Activated CD8-positive, alpha-beta memory T cell treated with anti-CD3 and anti-CD28 coated beads, Interleukin-2, amount 50 U/mL, for 4 hours (primary cell): ENCODE results near the gene PRELID1.
"Not testable (repeated sequence)": the region's sequence is repeated elsewhere in the genome, so short reads cannot be mapped to it uniquely, and the experiment has no call there.

Source experiments
- DNase-seq: peaks from one replicate; pipeline ENCODE4 v3.0.0-alpha.2; 2020

Gene PRELID1

DNA sequence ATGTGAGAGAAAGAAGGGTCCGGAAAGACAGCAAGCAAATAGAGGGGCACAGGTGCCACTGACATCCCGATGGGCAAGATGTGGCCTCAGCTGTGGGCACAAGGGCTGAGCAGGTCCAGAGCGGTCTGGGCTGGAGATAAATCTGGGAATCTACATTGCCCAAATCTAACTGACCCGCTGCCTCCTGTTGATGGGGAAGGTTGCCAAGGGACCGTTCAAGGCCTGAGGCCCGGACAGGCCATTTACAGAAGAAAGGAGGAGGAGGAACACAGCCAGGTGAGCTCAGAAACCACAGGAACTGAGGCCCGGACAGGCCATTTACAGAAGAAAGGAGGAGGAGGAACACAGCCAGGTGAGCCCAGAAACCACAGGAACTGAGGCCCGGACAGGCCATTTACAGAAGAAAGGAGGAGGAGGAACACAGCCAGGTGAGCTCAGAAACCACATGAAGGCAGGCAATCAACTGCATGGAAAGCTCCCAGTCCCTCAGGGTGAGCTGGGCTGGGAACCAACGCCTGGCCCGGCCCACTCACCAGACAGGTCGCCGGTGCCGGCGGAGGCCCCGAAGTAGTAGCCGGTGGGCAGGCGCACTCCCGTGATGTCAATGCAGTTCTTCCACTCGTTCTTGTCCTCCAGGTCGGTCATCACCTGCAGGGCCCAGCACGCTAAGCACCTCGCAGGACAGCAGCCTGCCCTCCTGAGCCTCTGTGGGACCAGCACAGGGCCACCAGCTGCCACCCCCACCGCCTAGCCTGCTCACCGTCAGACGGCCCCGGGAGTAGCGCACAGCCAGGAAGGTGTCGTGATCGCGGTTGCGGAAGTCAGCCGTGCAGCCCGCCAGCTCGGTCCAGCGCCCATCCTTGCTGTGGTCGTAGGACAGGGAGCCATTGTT is 33.2 kb downstream of the PRELID1 start:
- no peak for DNase-seq

DNA sequence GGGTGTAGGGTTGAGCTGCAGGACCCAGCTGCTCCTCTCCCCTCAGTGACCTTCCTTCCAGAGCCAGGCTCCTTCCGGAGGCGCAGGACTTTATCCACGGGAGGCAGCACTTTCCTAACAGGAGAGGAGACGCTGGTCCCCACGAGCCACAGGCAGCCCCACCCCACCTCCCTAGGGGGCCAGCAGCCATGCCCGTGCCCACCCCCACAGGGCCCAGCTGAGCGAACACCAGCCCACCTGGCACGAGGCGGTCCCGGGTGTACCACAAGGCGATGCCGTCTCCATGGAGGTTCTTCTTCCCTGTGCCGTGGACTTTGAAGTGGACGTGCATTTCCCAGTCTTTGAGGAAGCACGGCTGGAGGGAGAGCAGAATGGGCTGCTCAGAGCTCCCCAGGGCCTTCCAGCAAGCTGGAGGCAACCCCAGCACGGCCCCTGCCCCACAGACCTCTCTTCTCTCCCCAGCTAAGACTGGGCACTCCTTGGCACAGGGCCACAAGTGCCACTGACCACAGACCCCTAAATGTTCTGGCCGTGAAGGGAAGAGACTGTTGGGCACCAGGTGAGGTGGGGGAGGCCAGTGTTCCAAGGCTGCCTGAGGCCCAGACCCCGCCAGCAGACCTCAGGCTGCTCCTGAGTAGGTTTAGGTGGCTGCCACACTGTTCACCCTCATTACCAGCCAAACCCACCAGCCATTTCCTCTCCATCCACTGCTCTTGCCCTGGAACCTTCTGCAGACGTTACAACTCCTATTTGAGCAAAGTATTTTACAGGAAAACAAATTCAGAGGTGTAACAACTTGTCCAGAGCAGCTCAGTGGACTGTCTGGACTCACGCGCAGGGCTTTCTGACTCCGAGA is 34.9 kb downstream of the PRELID1 start:
- no peak for DNase-seq

DNA sequence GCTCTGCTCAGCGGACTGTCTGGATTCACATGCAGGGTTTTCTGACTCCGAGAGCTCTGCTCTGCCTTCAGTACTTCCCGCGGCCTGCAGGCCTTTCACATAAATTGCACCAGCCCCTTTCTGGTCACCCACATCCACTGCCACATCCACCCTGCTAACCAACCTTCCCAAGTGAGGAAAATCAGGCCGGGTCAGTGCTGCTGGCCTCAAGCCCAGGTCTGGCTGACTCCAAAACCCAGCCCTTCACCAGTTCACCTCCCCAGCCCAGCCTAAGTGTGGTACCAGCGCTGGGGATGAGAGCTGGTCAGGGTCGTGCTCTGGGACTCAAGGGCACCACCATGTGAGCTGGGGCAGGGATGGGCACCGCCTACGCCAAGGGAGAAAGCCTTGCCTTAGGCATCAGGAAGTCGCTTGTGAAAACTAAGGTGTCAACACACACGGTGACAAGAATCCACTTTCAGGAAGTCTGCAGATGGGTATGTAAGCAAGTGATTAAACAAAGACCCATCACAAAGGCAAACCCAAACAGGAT is 35.6 kb downstream of the PRELID1 start:
- no peak for DNase-seq

- not testable (repeated sequence) for DNase-seq
Measured at GRCh38 chr5:177343000-177343399, 39.4 kb downstream of the PRELID1 start.

DNA sequence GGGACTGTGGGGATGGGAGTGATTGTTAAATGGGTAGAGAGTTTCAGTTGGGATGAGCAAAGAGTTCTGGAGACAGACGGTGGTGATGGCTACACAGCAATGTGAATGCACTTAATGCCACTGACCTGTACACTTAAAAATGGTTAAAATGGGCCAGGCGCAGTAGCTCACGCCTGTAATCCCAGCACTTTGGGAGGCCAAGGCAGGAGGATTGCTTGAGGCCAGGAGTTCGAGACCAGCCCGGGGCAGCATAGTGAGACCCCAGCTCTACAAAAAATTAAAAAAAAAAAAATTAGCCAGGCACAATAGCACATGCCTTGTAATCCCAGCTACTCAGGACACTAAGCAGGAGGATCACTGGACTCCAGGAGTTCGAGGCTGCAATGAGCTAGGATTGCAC is 40.2 kb downstream of the PRELID1 start:
- no peak for DNase-seq

DNA sequence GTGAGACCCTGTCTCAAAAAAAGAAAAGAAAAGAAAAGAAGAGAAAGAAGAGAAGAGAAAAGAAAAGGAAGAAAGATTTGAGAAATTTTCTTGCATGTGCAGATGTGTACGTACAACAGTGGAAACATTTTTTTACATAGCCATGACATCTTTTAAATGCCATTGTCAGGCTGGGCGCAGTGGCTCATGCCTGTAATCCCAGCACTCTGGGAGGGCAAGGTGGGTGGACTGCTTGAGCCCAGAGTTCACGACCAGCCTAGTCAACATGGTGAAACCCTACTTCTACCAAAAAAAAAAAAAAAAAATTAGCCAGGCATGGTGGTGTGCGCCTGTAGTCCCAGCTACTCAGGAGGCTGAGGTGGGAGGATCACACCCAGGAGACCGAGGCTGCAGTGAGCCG is 41.3 kb downstream of the PRELID1 start:
- DNase-seq: no peak

DNA sequence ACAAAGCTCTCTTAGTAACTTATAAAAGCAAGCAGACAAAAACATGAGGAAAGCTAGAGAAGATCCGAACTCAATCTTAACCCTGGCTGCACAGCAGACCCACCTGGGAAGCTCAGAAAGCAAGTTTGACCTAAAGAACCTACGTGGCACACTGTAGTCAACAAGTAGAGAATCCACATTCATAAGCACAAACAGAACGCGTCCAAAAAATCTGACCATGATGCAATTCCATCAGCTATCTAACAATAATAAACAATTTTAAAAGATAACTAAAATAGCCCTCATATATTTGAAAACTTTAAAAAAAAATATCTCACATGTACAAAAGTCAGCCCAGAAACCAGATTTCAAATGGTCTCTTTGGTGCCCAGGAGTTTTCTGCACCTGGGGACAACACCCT is 43.2 kb downstream of the PRELID1 start:
- DNase-seq: no peak

- no peak for DNase-seq
Measured at GRCh38 chr5:177347699-177348098, 44.1 kb downstream of the PRELID1 start.

- DNase-seq: no peak
Measured at GRCh38 chr5:177349362-177349647, 45.7 kb downstream of the PRELID1 start.

- no peak for DNase-seq
Measured at GRCh38 chr5:177349762-177350161, 46.2 kb downstream of the PRELID1 start.

DNA sequence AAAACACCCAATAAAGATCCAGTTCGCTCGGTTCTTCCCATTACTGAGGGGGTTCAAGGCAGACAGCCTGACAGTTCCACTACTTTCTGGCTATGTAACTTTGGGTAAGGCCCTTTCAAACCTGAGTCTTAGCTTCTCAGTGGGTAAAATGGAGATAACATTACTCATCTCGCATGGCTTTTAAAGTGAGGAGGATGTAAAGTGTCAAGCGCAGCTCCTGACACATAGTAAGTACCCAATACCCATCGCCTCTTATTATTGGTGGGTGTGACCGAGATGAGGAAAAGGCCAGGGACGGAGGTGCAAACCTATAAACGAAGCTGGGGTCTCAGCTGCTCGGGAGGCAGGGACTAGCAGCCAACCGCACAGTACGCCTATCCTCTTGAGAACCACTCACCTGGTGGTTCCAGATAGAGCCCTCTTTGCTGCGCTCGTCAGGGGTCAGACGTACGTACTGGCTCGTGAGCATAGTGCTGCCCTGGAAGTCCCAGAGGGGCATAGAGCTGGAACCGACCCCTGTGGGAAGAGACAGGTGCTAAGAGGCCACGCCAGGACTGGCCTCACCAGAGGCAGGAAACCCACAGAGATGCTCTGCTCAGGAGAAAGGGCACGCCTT is 47.3 kb downstream of the PRELID1 start:
- DNase-seq: no peak

- DNase-seq: peak; percentile 84
Measured at GRCh38 chr5:177351392-177352329, 48.1 kb downstream of the PRELID1 start, which contains the start of gene LMAN2. LMAN2 (minus strand) TSS chr5:177351668; CDS start chr5:177351647, 21 bp downstream.

GRCh38 chr5:177353093-177353492 is 49.5 kb downstream of the PRELID1 start:
- no peak for DNase-seq

GRCh38 chr5:177354256-177354655 is 50.7 kb downstream of the PRELID1 start:
- no peak for DNase-seq

GRCh38 chr5:177354711-177355110 is 51.1 kb downstream of the PRELID1 start:
- no peak for DNase-seq

DNA sequence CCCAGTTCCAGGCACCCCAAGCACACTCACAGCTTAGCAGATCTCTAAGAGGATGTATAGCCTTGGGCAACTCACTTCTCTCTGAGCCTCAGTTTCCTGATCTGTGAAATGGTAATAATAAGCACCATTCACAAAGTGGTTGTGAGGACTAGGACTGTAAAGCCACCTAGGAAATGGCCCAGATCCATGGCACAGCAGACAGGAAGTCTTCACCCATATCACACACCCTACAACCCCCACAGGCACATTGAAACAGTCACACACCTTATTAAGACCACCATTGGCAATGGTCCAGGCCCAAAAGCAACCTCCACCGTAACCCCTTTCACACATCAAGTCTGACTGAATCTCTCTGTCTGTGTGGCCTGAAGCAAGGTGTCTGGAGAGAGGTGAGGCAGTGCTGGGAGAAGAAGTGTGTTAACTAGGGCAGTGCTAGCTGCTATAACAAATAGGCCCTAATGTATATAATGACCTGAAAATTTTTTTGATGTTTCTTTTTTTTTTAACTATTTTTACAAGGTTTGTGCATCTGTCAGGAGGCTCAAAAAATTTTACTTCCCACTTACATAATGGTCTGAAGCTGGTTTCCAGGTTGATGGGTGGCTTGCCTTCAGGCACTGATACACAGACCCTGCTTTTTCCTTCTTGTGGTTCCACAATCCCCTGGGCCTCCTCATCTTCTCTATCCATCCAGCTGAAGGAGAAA is 51.7 kb downstream of the PRELID1 start:
- no peak for DNase-seq

GRCh38 chr5:177355868-177356168 is 52.2 kb downstream of the PRELID1 start:
- DNase-seq: no peak
